Measurements from ENCODE around the gene PRAMEF1. TPM values are rescaled to one million over a fixed set of nuclear protein-coding genes. Genes with fewer than 3 reads are reported as not detected.

The PRAMEF1 gene
- total and polyA plus RNA-seq, 2 of the 4 experiments (the other 2 are of a cell fraction): not detected

DNA sequence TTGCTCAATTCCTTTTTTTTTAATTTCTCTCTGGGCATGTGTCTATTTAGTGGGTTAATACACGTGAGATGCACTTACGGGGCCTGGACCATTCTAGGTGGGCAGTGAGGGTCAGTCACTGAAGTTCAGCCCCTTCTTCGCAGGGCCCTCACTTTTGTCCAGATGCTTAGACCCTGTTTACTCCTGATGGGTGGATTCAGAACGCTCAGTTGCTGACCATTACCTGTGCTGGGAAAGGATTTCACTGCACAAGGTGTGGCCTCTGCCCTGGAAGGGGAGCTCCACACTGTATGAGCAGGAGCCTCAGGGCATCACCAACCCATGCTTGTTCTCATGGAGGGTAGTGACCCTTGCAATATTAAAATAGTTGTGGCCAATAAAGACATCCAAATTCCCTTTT, 13.1 kb upstream of the PRAMEF1 start:
- in situ Hi-C loops (cut with MboI; ENCODE audit: low sequenced_read_pairs) (no loop called here), intact Hi-C loops (cut with micrococcal nuclease) (no loop called here), dilution Hi-C loops (cut with HindIII; ENCODE audit: low sequenced_read_pairs, unreplicated experiment) (no loop called here)
- TF ChIP-seq RFX5 (IDR thresholded peaks at IDR 0.05; ENCODE audit: low read depth, low read length): no peak
- TF ChIP-seq, protein P1, sequence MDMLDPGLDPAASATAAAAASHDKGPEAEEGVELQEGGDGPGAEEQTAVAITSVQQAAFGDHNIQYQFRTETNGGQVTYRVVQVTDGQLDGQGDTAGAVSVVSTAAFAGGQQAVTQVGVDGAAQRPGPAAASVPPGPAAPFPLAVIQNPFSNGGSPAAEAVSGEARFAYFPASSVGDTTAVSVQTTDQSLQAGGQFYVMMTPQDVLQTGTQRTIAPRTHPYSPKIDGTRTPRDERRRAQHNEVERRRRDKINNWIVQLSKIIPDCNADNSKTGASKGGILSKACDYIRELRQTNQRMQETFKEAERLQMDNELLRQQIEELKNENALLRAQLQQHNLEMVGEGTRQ (IDR thresholded peaks at IDR 0.05; ENCODE audit: low read depth, low read length): no peak
- no peak for TF ChIP-seq FOS (IDR thresholded peaks at IDR 0.05; ENCODE audit: low read depth, low read length)
- no peak for TF ChIP-seq BHLHE40 (IDR thresholded peaks at IDR 0.05; ENCODE audit: low read depth, low read length)
- peaks cover 24% of the 10 kb centered on the region for H3K9me3 ChIP-seq (ENCODE audit: control insufficient read depth, insufficient read depth, low read length)
- no peaks in the 10 kb centered on the region for H4K20me1 ChIP-seq (ENCODE audit: insufficient read depth, low read length)
- H3K4me1 ChIP-seq (ENCODE audit: control insufficient read depth, insufficient read depth, low read length): no peaks in the 10 kb centered on the region
- ChIA-PET POLR2A (ENCODE audit: unreplicated experiment) (no interaction called here), CTCF (no interaction called here)
- no peak overlapping the region for H3K14ac ChIP-seq (replicated peaks; ENCODE audit: low read depth, low read length)
- no peak overlapping the region for H3K23ac ChIP-seq (ENCODE audit: low read depth, low read length)
- H3K27me3 ChIP-seq (ENCODE audit: control insufficient read depth, insufficient read depth, low read length): no peaks in the 10 kb centered on the region
- H4K8ac ChIP-seq (ENCODE audit: low read depth in 2 of 2, low read length in 2 of 2): no peak overlapping the region
- H2AK5ac ChIP-seq (ENCODE audit: low read depth, low read length): no peak overlapping the region
- H2BK120ac ChIP-seq (ENCODE audit: low read depth, low read length): no peak overlapping the region
- no peak overlapping the region for H3K9ac ChIP-seq (ENCODE audit: low read depth, low read length)
- no peak overlapping the region for H3K27ac ChIP-seq (ENCODE audit: insufficient read depth, low read length)
- ATAC-seq (ENCODE audit: low read depth) (no peak), DNase-seq (no peak)
- H3K56ac ChIP-seq (ENCODE audit: extremely low read depth, insufficient read depth, low read length): no peak overlapping the region
- H3K4me3 ChIP-seq (ENCODE audit: insufficient read depth, low read depth, low read length): no peak overlapping the region
- H3K18ac ChIP-seq (ENCODE audit: low read depth, low read length): no peak overlapping the region
- no peak overlapping the region for H2AFZ ChIP-seq (replicated peaks; ENCODE audit: low read length, poor library complexity)
- H2BK20ac ChIP-seq (ENCODE audit: low read depth, low read length): no peak overlapping the region
- H2BK5ac ChIP-seq (ENCODE audit: low read depth, low read length, poor library complexity, severe bottlenecking): no peak overlapping the region
- H3K4me2 ChIP-seq (ENCODE audit: low read depth, low read length): no peak overlapping the region
- H3K9me1 ChIP-seq (ENCODE audit: insufficient read depth, low read length): no peaks in the 10 kb centered on the region
- no CpG with 5 or more reads among the region's 4 CpGs for WGBS, 2 experiments (ENCODE audit: extremely low coverage in 2 of 2, insufficient read length in 1 of 2)
- no peak overlapping the region for H2BK15ac ChIP-seq (ENCODE audit: low read depth, low read length)
- no peaks in the 10 kb centered on the region for H3K79me1 ChIP-seq (ENCODE audit: low read depth in 1 of 2, low read length in 2 of 2)
- H3K4ac ChIP-seq (ENCODE audit: low read depth, low read length): no peak overlapping the region
- BruUV-seq (replicated peaks): no TSS peak
- H2AK9ac ChIP-seq (replicated peaks; ENCODE audit: low read depth, low read length, poor library complexity): no peak overlapping the region
- no peaks in the 10 kb centered on the region for H3K36me3 ChIP-seq (ENCODE audit: control insufficient read depth, insufficient read depth, low read length)
- H4K5ac ChIP-seq (ENCODE audit: low read depth, low read length): no peak overlapping the region
- no peak overlapping the region for H4K91ac ChIP-seq (ENCODE audit: insufficient read depth, low read depth, low read length)

Data from IMR-90 (cell line).